Measurements from ENCODE around the gene C5orf34. TPM values are rescaled to one million over a fixed set of nuclear protein-coding genes. Genes with fewer than 3 reads are reported as not detected.
"Not testable (repeated sequence)": the region's sequence is repeated elsewhere in the genome, so short reads cannot be mapped to it uniquely, and the experiment has no call there.

Gene C5orf34
- total RNA-seq, 1 donor from 2014 or later, result 7.0 TPM

DNA sequence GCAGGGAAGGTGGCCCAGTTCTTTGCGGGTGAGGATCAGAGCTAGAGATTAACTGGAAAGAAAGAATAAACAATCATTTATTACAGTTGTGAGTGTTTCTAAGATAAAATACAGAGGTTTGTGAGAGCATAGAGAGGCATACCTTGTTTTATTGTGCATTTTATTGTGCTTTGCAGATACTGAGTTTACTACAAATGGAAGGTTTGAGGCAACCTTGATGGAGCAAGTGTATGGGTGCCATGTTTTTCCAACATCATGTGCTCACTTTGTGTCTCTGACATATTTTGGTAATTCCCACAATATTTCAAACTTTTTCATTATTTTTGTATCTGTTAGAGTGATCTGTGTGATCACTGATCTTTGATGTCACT is 715 bp upstream of the C5orf34 start:
- DNase-seq (ENCODE audit: low spot score), result no peak

DNA sequence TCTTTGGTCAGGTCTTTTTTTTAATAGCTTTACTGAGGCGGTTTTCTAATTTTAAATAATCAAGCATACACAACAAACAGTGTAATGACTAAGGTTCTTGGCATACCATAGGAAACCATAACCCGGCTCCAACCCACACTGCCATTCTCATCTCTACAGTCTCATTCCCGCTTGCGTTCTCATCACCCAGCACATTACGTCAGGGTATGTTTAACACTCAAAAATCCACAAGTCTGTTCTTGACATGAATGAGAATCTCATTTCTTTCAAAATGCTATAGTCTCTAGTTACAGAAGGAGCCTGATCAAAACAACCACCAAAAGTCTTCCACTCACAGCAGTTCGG is 505 bp downstream of the C5orf34 start:
- no peak for DNase-seq (ENCODE audit: low spot score)

DNA sequence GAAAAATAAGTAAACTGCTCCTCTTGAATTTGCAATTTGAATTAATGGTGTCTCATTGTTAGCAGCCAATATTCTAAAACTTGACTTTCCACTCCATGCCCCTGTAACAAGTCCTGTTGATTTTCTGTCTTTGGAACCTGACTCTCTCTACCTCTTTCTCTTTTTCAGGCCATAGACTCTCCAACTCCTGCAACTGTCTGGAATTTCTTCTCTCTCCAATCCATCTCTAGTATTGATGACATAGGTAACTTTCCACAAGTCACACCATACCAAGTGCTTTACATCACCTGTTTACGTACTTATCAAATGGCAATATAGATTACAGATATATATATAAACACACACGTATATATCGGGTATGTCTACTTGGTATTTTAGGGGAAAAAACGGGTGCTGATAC is 923 bp downstream of the C5orf34 start:
- DNase-seq (ENCODE audit: low spot score), result no peak

DNA sequence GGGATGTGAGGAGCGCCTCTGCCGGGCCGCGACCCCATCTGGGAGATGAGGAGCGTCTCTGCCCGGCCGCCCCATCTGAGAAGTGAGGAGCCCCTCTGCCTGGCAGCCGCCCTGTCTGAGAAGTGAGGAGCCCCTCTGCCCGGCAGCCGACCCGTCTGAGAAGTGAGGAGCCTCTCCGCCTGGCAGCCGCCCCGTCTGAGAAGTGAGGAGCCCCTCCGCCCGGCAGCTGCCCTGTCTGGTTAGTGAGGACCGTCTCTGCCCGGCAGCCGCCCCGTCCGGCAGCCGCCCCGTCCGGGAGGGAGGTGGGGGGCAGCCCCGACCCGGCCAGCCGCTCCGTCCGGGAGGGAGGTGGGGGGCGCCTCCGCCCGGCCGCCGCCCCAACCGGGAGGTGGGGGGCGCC is 3.9 kb downstream of the C5orf34 start:
- DNase-seq (ENCODE audit: low spot score), result not testable (repeated sequence)

DNA sequence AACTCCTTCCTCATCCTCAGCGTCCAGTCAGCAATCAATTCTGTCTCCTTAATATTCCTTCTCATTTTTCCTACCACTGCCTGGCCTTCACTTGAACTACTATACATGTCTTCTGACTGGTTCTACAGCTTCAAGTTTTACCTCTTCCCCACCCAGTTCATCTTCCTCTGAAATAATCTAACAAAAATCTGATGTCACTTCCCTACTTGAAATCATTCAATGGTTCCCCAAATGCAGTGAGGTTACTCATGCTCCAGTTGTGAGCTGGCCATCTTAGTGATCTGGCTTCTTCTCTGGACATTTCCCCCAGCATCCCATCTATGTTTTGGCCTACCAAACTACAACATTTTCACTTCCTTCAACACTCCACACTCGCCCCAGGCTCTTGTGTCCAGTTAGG is 16.4 kb downstream of the C5orf34 start:
- no peak for DNase-seq (ENCODE audit: low spot score)

DNA sequence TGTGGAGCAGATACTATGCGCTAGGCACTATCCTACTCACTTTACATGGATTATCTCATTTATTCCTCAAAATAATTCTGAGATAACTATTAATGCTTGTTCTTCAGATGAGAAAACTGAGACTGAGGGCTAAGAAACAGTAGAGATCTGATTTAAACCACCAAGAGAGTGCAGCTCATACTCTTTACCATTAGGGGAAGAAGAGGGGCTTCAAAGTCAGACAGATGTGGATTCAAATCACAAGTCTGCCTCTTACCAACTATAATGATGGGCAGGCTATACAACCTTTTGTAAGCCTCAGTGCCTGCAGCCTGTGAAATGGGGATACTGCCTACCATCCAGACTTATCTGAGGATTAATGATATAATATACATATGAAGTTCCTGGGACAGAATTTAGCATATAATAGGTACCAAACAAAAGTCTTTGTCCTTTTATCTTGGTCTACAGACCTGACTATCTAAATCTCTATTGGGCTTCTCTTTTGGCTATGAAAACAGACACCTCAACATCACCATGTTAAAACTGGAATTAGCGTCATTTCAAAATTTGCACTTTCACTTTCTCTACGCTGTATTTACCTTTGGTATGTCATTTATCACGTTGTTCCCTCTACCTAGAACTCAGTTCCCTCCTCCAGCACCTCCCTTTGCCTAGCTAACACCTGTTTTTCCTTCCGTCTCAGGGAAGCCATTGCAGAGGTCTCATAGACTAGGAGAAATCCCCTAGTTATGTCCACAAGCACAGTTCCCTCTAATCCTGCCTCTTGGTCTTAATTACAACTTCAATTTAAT is 17.4 kb downstream of the C5orf34 start:
- DNase-seq (ENCODE audit: low spot score), result no peak

DNA sequence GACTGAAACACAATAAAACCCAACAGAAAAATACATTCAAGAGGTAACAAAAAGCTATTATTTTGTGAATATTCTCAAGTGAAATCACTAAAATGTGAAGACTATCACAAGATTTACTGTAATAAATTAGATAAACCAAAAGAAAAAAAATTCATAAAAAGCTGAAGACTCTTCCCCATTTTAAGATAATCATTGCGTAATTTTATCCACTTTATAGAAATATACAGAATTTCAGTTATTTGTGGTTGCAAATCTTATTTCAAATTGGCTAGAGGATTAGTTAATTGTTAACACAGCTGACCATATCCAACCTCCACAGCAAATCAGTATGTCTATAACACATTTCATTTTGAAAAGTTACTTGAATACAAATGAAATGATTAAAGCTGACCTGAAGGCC is 23.6 kb downstream of the C5orf34 start:
- DNase-seq (ENCODE audit: low spot score), result no peak

DNA sequence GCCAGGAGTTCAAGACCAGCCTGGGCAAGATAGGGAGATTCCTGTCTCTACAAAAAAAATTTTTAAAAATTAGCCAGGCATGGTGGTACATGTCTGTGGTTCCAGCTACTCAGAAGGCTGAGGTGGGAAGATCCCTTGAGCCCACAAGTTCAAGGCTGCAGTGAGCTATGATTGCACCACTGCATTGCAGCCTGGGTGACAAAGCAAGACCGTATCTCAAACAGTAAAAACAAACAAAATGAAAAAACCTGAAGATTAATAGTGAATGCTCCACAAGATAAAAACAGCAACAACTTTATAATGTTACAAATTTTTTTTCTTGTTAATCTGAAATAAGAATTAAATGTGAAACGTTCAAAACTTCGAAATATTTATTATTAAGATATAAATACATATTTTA is 28.6 kb downstream of the C5orf34 start:
- no peak for DNase-seq (ENCODE audit: low spot score)

DNA sequence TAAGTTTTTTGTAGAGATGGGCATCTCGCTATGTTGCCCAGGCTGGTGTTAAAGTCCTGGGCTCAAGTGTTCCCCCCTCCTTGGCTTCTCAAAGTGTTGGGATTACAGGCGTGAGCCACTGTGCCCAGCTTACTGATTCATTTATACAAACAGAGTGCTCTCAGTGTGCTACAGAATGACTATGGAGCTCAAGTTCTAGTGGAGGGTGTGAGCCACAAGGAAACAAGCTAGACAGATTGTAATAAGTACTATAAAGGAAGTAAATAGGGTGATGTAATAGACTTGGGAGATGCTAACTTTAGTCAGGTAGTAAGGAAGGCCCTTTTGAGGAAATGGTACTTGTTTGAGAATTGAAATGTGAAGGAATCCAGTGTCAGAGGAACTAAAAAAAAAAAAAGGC is 29.5 kb downstream of the C5orf34 start:
- no peak for DNase-seq (ENCODE audit: low spot score)

DNA sequence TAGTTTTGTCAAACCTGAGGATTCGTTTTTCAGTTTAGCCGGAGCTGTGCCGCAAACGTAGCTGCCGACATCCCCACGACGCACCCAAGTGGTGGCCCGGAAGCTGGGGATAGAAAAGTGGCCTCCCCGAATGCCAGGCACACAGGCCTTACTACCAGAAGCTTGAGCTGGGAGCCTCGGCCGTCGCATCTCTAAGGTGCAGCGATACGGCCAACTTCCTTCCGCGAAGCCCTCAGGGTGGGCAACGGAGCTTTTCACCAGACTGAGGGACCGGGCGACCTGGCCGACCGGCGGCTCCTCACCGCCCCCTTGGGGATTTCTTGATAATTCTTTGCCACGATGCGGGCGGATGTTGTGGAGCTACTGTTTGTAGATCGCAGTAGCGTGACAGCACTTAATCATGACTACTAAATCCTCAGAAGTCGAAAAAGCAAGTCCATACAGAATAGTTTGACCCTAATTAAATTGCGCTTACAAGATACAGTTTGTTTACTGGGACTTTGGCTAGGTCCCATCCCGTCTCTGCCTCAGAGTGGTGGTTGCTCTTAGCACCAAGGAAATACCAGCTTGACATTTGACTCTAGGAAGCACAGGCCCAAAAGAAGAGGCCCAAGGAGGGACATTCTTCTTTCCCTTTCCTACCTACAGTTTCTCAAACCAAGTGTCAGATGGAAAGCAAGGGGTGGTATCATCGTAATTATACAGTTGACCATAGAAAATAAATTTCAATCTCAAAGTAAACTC is 30.7 kb downstream of the C5orf34 start:
- DNase-seq (ENCODE audit: low spot score), result peak; percentile 89

DNA sequence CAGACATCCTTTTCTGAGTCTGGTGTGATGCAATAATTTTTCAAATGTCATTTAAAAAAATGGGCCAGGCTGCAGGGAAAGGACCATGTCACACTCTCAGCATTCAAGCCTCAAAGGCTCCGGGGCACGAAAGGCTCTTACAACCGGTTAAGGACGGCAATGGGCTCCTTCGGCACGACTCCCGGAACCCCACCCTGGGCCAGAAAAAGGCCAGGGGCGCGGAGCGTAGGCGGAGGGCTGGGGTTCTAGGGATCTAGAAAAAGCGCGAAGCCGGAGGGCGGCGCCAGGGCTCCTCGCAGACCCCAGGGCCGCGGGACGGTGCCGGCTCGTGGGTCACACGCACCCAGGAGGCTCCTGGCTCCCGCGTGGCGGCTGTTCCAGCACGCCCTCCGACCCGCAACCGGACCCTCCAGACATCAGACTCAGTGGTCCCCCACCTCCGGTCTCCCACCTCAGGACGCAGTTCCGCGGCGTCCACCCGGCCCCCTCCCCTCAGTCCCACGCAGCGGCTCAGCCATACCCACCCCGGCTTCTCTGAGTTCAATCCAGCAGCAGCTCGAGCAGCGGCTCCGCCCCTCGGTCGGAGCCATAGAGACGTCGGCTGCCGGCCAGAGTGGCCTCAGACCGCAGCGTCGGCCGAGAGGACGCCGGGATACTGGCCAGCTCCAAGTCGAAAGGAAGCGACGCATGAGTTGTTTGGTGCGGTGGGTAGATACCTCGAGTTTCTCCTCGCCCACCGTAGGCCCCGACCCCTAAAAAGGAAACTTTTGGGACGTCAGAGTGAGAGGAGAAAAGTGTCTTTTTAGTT is 31.4 kb downstream of the C5orf34 start, which contains the start of gene TMEM267:
Gene TMEM267, minus strand, starts transcription at position 568 of the 808 bp plus-strand sequence. CDS start 29,896 bp downstream, outside the sequence.
- peak; percentile 98 for DNase-seq (ENCODE audit: low spot score)

DNA sequence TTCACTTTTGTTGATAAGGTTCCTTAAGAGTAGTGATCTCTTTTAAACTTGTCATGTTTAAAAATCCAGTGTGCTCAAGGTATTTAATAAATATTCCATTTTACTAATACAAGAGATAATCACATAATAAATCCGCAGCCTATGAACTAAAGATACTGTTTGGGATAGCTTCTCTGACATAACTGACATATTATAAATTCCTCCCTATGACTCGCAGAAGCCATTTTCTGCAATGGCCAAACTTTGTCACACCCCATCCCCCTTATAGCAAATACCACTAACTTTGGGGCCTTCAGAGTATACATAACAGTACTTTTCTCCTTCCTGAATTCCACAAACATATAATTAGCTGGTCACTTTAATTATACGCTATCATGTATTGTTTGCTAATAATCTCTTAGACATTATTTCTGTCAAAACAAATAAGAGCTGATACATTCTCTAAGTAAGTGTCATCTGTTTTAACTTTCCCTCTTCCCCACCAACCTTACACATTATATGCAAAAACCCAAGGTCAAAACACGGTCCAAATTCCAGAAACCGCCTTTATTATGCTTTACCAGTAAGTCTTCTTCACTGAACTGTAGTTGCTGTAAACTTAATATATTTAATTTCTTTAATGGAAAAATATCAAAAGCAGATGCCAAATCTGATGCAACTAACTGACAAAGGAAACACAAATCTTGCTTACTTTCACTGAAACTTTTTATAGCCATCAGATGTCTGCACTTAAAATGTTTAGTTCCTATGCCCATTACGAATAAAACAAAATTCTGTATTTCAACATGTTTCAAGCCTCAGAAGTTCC is 32.3 kb downstream of the C5orf34 start:
- peak; percentile 12 for DNase-seq (ENCODE audit: low spot score)

DNA sequence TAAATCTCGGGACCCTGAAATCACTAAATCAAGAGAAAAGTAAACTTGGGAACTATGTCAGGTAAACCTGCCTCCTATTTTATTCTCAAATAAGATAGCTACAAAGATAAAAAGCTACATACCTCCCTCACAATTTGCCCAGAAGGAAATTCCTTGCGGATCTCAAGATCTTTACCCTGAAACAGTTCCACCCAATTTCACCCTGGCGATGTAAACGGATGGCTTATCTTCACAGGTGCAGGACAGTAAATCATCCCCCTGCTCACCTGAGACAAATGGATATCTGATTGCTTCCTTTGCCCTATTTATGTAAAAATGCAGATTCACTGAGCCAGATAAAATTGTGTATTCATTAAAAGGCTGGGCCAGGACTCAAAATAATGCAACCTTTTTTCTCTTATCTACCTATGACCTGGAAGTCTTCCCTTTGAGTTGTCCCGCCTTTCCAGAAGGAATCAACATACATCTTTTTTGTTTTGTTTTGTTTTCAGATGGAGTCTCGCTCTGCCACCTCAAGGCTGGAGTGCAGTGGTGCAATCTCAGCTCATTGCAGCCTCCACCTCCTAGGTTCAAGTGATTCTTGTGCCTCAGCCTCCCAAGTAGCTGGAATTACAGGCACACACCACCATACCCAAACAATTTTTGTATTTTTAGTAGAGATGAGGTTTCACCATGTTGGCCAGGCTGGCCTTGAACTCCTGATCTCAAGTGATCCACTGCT is 45.1 kb downstream of the C5orf34 start:
- no peak for DNase-seq (ENCODE audit: low spot score)

DNA sequence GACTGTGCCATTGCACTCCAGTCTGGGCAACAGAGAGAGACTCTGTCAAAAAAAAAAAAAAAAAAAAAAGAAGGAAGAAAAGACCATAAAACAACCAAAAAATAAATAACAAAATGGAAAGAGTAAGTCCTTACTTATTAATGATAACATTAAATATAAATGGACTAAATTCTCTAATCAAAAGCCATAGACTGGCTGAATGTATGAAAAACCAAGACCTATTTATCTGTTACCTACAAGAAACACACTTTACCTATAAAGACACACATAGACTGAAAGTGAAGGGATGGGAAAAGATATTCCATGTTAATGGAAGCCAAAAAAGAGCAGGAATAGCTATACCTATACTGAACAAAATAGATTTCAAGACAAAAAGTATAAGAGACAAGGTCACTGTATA is 47.8 kb downstream of the C5orf34 start:
- no peak for DNase-seq (ENCODE audit: low spot score)

DNA sequence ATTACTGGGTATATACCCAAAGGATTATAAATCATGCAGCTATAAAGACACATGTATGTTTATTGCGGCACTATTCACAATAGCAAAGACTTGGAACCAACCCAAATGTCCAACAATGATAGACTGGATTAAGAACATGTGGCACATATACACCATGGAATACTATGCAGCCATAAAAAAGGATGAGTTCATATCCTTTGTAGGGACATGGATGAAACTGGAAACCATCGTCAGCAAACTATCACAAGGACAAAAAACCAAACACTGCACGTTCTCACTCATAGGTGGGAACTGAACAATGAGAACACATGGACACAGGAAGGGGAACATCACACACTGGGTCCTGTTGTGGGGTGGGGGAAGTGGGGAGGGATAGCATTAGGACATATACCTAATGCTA is 49.5 kb downstream of the C5orf34 start:
- DNase-seq (ENCODE audit: low spot score), result not testable (repeated sequence)

DNA sequence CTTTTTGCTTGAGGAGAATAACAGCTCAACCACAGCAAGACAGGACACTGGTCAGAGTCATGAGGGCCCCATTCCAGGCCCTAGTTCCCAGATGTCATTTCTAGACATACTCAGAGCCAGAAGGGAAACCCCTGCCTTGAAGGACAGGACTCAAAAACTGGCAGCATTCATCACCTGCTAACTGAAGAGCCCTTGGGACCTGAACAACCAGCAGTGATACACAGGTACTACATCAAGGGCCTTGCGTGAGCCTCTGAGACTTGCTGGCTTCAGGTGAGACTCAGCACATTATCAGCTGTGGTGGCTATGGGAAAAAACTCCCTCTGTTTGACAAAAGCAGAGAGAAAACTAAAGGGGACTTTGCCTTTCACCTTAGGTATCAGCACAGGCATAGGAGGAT is 53.9 kb downstream of the C5orf34 start:
- no peak for DNase-seq (ENCODE audit: low spot score)

DNA sequence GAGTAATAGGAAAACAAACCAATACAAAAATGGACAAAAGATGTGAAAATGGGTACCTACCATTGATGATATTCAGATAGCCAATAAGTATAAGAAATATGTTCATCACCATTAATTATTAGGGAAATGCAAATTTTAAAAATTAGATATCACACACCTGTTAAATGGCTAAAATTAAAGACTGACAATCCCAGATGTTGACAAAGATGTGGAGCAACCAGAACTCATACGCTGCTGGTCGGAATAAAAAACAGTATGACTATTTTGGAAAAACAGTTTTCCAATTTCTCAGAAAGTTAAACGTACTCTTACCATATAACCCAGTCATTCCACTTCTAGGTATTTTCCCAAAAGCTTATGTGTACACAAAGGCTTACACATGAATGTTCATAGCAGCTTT is 58.4 kb downstream of the C5orf34 start:
- no peak for DNase-seq (ENCODE audit: low spot score)

DNA sequence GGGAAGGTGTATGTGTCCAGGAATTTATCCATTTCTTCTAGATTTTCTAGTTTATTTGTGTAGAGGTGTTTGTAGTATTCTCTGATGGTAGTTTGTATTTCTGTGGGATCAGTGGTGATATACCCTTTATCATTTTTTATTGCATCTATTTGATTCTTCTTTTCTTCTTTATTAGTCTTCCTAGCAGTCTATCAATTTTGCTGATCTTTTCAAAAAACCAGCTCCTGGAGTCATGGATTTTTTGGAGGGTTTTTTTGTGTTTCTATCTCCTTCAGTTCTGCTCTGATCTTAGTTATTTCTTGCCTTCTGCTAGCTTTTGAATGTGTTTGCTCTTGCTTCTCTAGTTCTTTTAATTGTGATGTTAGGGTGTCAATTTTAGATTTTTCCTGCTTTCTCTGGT is 73.4 kb downstream of the C5orf34 start:
- not testable (repeated sequence) for DNase-seq (ENCODE audit: low spot score)

DNA sequence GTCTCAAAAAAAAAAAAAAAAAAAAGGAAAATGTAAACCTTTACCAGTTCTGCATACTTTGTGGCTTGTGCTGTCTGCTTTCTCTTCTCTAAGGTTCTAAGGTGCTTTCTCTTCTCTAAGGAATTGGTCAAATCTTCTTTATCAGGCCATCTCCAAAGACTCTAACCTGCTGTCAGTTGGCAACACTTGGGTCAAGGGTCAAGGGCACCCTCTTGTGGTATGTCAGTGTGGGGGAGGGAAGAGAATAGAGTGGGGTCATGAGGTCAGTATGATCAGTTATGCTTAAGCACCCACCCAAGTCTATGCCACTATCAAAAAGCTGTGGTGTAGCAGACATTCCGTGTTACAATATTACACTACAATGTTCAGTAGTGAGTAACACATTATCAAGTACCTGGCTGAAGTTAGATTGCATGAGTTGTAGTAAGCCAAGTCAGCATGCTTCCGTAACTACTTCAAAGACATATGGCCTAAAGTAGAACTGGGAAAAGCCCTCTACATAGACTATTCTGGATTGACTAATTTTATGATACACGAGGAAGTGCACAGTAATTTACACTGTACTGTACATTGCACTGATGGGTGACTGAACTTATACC is 77.8 kb downstream of the C5orf34 start:
- no peak for DNase-seq (ENCODE audit: low spot score)

Measured in umbilical cord (tissue), 2 donors.